Immature natural killer cell (primary cell): Measurements from ENCODE around the gene PCDHB9. TPM values are rescaled to one million over a fixed set of nuclear protein-coding genes. Genes with fewer than 3 reads are reported as not detected.
A peak's percentile ranks its signal among the peaks of the same experiment; 100 is the strongest.
"Not testable (repeated sequence)": the region's sequence is repeated elsewhere in the genome, so short reads cannot be mapped to it uniquely, and the experiment has no call there.

Experiments
- DNase-seq, 3 donors: peaks; one replicate each; pipeline ENCODE4 v3.0.0; 2022; ENCODE audit warnings: mixed read lengths in 1 of 3
- H3K27ac Mint-ChIP-seq, 6 donors: one replicate each; pipeline ENCODE4 v1.8.0; 2020; ENCODE audit warnings: mixed read lengths in 6 of 6, mild to moderate bottlenecking in 5 of 6, inconsistent platforms in 4 of 6, moderate library complexity in 3 of 6
- H3K27me3 Mint-ChIP-seq, 3 donors: one replicate each; pipeline ENCODE4 v1.8.0; 2020 to 2021; ENCODE audit warnings: low read depth in 3 of 3, mild to moderate bottlenecking in 3 of 3, mixed read lengths in 3 of 3, moderate library complexity in 3 of 3, inconsistent platforms in 1 of 3
- H3K36me3 Mint-ChIP-seq, 3 donors: one replicate each; pipeline ENCODE4 v1.8.0; 2020; ENCODE audit warnings: mixed read lengths in 3 of 3, inconsistent platforms in 2 of 3, mild to moderate bottlenecking in 2 of 3
- H3K4me1 Mint-ChIP-seq, 2 donors: one replicate each; pipeline ENCODE4 v1.8.0; 2020; ENCODE audit warnings: inconsistent platforms in 2 of 2, mild to moderate bottlenecking in 2 of 2, mixed read lengths in 2 of 2, moderate library complexity in 1 of 2
- H3K4me3 Mint-ChIP-seq, 5 donors: one replicate each; pipeline ENCODE4 v1.8.0; 2020; ENCODE audit warnings: mild to moderate bottlenecking in 5 of 5, mixed read lengths in 5 of 5, inconsistent platforms in 3 of 5, moderate library complexity in 3 of 5
- H3K9me3 Mint-ChIP-seq, 6 donors: one replicate each; pipeline ENCODE4 v1.8.0; 2020; ENCODE audit warnings: mild to moderate bottlenecking in 6 of 6, mixed read lengths in 6 of 6, inconsistent platforms in 4 of 6, moderate library complexity in 3 of 6
- polyA plus RNA-seq, 3 donors: library from polyadenylated mRNA; unstranded; fragments of 300-500 nt; fragmentation: Illumina TruSeq; gene quantifications; one replicate each; pipeline ENCODE4 v1.2.3, GENCODE V29; 2021

PCDHB9 gene
- polyA plus RNA-seq, 3 donors from 2014 or later = not detected

DNA sequence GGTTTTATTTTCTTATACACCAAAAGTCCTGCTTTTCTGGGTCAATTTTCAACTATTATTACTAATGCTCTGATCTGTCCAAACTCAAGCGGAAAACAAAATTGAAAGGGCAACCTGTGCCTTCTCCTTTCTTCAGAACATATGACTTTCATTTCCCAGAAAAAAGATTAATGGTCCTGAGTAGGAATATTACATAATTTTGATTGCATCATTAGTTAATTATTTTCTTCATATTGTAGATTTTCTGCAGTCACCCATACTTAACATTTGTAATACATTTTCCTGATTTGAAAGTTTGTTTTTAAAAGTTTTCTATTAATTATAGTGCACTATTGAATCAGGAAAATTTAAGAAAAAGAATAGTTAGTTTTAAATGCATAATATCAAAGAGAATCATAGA, 11.0 kb upstream of the PCDHB9 start:
- H3K27me3 Mint-ChIP-seq = peaks cover 5 to 13% (median 7%) of the 10 kb centered on the region in 3 donors
- no peaks in the 10 kb centered on the region for H3K4me1 Mint-ChIP-seq
- H3K36me3 Mint-ChIP-seq = peaks cover 0 to 5% (median 0%) of the 10 kb centered on the region in 3 donors
- no peak overlapping the region for H3K27ac Mint-ChIP-seq
- no peak overlapping the region for H3K4me3 Mint-ChIP-seq
- DNase-seq = no peak
- H3K9me3 Mint-ChIP-seq = peaks cover 5 to 13% (median 10%) of the 10 kb centered on the region in 6 donors

DNA sequence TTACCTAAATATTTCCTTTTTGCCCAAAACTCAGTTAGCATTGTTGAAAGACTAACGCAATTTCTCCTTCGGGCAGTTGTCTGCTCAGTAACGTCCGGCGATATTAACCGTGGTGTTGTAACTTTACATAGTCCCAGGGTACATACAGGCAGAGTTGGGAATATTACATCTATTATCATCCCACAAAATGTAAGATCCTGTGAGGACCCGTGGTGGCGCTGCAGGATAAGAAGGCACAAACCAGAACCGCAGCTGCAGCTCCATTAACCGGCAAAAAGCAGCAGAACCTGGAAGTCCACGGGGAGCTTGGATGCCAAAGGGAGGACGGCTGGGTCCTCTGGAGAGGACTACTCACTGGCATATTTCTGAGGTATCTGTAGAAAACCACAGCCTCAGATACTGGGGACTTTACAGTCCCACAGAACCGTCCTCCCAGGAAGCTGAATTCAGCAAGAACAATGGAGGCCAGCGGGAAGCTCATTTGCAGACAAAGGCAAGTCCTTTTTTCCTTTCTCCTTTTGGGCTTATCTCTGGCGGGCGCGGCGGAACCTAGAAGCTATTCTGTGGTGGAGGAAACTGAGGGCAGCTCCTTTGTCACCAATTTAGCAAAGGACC, 9.3 kb upstream of the PCDHB9 start, which contains the start of gene PCDHB8:
PCDHB8 (plus strand) TSS at position 214 of the 615 bp plus-strand sequence; CDS start at position 459, 245 bp downstream.
- H3K4me1 Mint-ChIP-seq, H3K4me3 Mint-ChIP-seq, H3K27ac Mint-ChIP-seq, H3K36me3 Mint-ChIP-seq, DNase-seq: not testable (repeated sequence)
- peaks cover 6 to 18% (median 10%) of the 10 kb centered on the region in 3 donors for H3K27me3 Mint-ChIP-seq
- peaks cover 5 to 16% (median 12%) of the 10 kb centered on the region in 6 donors for H3K9me3 Mint-ChIP-seq

DNA sequence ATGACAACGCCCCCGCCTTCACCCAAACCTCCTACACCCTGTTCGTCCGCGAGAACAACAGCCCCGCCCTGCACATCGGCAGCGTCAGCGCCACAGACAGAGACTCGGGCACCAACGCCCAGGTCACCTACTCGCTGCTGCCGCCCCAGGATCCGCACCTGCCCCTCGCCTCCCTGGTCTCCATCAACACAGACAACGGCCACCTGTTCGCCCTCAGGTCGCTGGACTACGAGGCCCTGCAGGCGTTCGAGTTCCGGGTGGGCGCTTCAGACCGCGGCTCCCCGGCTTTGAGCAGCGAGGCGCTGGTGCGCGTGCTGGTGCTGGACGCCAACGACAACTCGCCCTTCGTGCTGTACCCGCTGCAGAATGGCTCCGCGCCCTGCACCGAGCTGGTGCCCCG, 7.6 kb upstream of the PCDHB9 start:
- Mint-ChIP-seq H3K9me3 (peaks cover 3 to 20% (median 16%) of the 10 kb centered on the region in 6 donors), H3K27me3 (peaks cover 2 to 20% (median 10%) of the 10 kb centered on the region in 3 donors)
- not testable (repeated sequence) for H3K36me3 Mint-ChIP-seq, H3K4me3 Mint-ChIP-seq, H3K4me1 Mint-ChIP-seq, DNase-seq, H3K27ac Mint-ChIP-seq

DNA sequence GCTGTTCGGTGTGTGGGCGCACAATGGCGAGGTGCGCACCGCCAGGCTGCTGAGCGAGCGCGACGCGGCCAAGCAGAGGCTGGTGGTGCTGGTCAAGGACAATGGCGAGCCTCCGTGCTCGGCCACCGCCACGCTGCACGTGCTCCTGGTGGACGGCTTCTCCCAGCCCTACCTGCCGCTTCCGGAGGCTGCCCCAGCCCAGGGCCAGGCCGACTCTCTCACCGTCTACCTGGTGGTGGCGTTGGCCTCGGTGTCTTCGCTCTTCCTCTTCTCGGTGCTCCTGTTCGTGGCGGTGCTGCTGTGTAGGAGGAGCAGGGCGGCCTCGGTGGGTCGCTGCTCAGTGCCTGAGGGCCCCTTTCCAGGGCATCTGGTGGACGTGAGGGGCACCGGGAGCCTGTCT, 7.1 kb upstream of the PCDHB9 start:
- not testable (repeated sequence) for DNase-seq, H3K4me1 Mint-ChIP-seq, H3K4me3 Mint-ChIP-seq, H3K27ac Mint-ChIP-seq, H3K36me3 Mint-ChIP-seq
- H3K9me3 Mint-ChIP-seq = peaks cover 4 to 23% (median 20%) of the 10 kb centered on the region in 6 donors
- peaks cover 2 to 21% (median 10%) of the 10 kb centered on the region in 3 donors for H3K27me3 Mint-ChIP-seq

DNA sequence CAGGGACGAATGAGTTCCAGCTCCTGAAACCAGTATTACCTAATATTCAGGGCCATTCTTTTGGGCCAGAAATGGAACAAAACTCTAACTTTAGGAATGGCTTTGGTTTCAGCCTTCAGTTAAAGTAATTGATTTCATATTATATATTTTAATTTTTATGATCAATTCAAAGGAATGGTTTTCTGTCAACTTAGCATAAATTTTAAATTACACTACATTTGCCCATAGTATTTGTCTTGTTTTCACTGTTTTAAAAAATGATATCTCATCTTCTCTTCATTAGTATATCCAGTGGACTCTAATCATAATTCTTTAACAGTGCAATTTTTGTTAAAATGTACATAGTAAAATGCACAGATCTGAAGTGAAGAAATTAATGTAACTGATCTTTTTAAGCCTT, 6.6 kb upstream of the PCDHB9 start:
- DNase-seq = no peak
- Mint-ChIP-seq H3K36me3 (peaks cover 0 to 13% (median 4%) of the 10 kb centered on the region in 3 donors), H3K9me3 (peaks cover 7 to 26% (median 19%) of the 10 kb centered on the region in 6 donors), H3K27ac (no peak overlapping the region), H3K27me3 (peaks cover 2 to 21% (median 6%) of the 10 kb centered on the region in 3 donors), H3K4me3 (no peak overlapping the region), H3K4me1 (no peaks in the 10 kb centered on the region)

DNA sequence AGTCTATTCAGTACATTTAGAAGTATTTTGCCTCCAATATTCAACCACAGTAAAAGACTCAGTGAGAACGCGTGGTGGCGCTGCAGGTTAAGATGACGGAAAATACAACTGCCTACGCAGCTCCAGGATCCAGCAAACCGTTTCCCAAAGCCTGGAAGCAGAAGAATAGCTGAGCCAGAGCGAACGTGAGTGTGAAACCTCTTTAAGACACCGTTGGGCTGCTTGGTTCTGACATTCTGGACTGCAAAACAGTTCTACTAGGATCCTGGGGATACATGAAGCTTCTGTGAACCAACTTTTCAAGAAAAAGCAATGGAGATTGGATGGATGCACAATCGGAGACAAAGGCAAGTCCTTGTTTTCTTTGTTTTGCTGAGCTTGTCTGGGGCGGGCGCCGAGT, 4.7 kb upstream of the PCDHB9 start, which contains the start of gene PCDHB16:
PCDHB16 (plus strand) TSS at position 140 of the 400 bp plus-strand sequence; CDS start at position 313, 173 bp downstream.
- H3K4me1 Mint-ChIP-seq = peaks cover 3 to 6% of the 10 kb centered on the region in 2 donors
- no peak within 1 kb of the TSS for H3K27ac Mint-ChIP-seq
- H3K9me3 Mint-ChIP-seq = peaks cover 12 to 33% (median 23%) of the 10 kb centered on the region in 6 donors
- no peak for DNase-seq
- no peak within 1 kb of the TSS for H3K4me3 Mint-ChIP-seq
- peaks cover 4 to 21% (median 8%) of the 10 kb centered on the region in 3 donors for H3K27me3 Mint-ChIP-seq
- H3K36me3 Mint-ChIP-seq = peaks cover 4 to 13% (median 4%) of the 10 kb centered on the region in 3 donors

DNA sequence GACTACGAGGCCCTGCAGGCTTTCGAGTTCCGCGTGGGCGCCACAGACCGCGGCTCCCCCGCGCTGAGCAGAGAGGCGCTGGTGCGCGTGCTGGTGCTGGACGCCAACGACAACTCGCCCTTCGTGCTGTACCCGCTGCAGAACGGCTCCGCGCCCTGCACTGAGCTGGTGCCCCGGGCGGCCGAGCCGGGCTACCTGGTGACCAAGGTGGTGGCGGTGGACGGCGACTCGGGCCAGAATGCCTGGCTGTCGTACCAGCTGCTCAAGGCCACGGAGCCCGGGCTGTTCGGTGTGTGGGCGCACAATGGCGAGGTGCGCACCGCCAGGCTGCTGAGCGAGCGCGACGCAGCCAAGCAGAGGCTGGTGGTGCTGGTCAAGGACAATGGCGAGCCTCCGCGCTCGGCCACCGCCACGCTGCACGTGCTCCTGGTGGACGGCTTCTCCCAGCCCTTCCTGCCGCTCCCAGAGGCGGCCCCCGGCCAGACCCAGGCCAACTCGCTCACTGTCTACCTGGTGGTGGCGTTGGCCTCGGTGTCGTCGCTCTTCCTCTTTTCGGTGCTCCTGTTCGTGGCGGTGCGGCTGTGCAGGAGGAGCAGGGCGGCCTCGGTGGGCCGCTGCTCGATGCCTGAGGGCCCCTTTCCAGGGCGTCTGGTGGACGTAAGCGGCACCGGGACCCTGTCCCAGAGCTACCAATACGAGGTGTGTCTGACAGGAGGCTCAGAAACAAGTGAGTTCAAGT, 2.7 kb upstream of the PCDHB9 start:
- not testable (repeated sequence) for H3K4me1 Mint-ChIP-seq, H3K27ac Mint-ChIP-seq, DNase-seq, H3K4me3 Mint-ChIP-seq
- Mint-ChIP-seq H3K9me3 (peaks cover 17 to 46% (median 27%) of the 10 kb centered on the region in 6 donors), H3K36me3 (peaks cover 4 to 13% (median 4%) of the 10 kb centered on the region in 3 donors), H3K27me3 (peaks cover 5 to 28% (median 12%) of the 10 kb centered on the region in 3 donors)

DNA sequence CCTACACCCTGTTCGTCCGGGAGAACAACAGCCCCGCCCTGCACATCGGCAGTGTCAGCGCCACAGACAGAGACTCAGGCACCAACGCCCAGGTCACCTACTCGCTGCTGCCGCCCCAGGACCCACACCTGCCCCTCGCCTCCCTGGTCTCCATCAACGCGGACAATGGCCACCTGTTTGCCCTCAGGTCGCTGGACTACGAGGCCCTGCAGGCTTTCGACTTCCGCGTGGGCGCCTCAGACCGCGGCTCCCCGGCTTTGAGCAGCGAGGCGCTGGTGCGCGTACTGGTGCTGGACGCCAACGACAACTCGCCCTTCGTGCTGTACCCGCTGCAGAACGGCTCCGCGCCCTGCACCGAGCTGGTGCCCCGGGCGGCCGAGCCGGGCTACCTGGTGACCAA, 1.7 kb downstream of the PCDHB9 start:
- Mint-ChIP-seq H3K27me3 (peaks cover 6 to 33% (median 18%) of the 10 kb centered on the region in 3 donors), H3K4me3 (peak overlapping the region in 1 of 5 donors; percentile 2), H3K9me3 (peaks cover 11 to 66% (median 32%) of the 10 kb centered on the region in 6 donors), H3K36me3 (peaks cover 3 to 13% (median 4%) of the 10 kb centered on the region in 3 donors)
- H3K27ac Mint-ChIP-seq, DNase-seq, H3K4me1 Mint-ChIP-seq: not testable (repeated sequence)

DNA sequence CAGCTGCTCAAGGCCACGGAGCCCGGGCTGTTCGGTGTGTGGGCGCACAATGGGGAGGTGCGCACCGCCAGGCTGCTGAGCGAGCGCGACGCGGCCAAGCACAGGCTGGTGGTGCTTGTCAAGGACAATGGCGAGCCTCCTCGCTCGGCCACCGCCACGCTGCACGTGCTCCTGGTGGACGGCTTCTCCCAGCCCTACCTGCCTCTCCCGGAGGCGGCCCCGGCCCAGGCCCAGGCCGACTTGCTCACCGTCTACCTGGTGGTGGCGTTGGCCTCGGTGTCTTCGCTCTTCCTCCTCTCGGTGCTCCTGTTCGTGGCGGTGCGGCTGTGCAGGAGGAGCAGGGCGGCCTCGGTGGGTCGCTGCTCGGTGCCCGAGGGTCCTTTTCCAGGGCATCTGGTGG, 2.2 kb downstream of the PCDHB9 start:
- H3K4me3 Mint-ChIP-seq, DNase-seq, H3K27ac Mint-ChIP-seq, H3K4me1 Mint-ChIP-seq: not testable (repeated sequence)
- H3K36me3 Mint-ChIP-seq = peaks cover 3 to 13% (median 4%) of the 10 kb centered on the region in 3 donors
- peaks cover 10 to 65% (median 32%) of the 10 kb centered on the region in 6 donors for H3K9me3 Mint-ChIP-seq
- peaks cover 6 to 33% (median 18%) of the 10 kb centered on the region in 3 donors for H3K27me3 Mint-ChIP-seq

DNA sequence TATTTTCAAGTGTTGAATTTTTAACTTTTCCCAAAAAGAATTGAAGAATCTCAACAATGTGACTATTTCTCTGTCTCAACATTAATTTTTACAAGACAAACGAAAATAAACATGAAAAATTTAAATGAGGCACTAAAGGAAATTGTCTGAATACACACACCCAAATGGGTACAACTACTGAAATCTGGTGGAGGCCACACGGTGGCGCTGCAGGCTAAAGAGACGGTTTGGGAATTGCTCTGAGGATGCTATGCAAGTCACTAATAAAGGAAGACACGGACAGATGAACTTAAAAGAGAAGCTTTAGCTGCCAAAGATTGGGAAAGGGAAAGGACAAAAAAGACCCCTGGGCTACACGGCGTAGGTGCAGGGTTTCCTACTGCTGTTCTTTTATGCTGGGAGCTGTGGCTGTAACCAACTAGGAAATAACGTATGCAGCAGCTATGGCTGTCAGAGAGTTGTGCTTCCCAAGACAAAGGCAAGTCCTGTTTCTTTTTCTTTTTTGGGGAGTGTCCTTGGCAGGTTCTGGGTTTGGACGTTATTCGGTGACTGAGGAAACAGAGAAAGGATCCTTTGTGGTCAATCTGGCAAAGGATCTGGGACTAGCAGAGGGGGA, 5.3 kb downstream of the PCDHB9 start, which contains the start of gene PCDHB10:
PCDHB10 (plus strand) TSS at position 244 of the 616 bp plus-strand sequence; CDS start at position 444, 200 bp downstream.
- Mint-ChIP-seq H3K4me3 (peak within 1 kb of the TSS in 1 of 5 donors; percentile 33), H3K9me3 (peaks cover 6 to 71% (median 37%) of the 10 kb centered on the region in 6 donors), H3K36me3 (peaks cover 0 to 10% (median 3%) of the 10 kb centered on the region in 3 donors), H3K27me3 (peaks cover 4 to 31% (median 16%) of the 10 kb centered on the region in 3 donors), H3K27ac (no peak within 1 kb of the TSS), H3K4me1 (peaks cover under 1 to 3% of the 10 kb centered on the region in 2 donors)
- DNase-seq = peak in 1 of 3 donors; percentile 3

DNA sequence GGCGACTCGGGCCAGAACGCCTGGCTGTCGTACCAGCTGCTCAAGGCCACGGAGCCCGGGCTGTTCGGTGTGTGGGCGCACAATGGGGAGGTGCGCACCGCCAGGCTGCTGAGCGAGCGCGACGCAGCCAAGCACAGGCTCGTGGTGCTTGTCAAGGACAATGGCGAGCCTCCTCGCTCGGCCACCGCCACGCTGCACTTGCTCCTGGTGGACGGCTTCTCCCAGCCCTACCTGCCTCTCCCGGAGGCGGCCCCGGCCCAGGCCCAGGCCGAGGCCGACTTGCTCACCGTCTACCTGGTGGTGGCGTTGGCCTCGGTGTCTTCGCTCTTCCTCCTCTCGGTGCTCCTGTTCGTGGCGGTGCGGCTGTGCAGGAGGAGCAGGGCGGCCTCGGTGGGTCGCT, 7.4 kb downstream of the PCDHB9 start:
- H3K27ac Mint-ChIP-seq, H3K36me3 Mint-ChIP-seq, DNase-seq, H3K4me3 Mint-ChIP-seq, H3K4me1 Mint-ChIP-seq: not testable (repeated sequence)
- Mint-ChIP-seq H3K27me3 (peaks cover 4 to 25% (median 12%) of the 10 kb centered on the region in 3 donors), H3K9me3 (peaks cover 13 to 75% (median 38%) of the 10 kb centered on the region in 6 donors)

DNA sequence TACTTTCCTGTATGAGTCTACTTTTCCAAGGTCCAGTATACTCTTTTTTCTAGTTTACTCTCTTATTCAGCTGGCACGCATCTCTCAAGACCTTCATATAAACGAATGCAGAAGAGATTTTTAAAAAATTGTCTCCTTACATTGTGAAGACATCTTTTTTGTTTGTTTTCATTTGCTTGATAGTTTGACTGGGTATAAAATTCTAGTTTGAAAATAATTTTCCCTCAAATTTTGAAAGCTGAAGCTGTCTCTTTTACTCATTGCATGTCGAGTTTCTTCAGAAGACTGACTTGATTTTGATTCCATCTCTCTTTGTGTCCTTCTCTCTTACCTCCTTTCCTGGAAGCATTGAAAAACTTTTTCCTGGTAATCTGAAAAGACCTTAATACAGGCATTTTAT, 9.4 kb downstream of the PCDHB9 start:
- Mint-ChIP-seq H3K27me3 (peaks cover 4 to 21% (median 8%) of the 10 kb centered on the region in 3 donors), H3K4me3 (no peak overlapping the region), H3K36me3 (peaks cover 0 to 14% (median 9%) of the 10 kb centered on the region in 3 donors), H3K27ac (no peak overlapping the region), H3K4me1 (peaks cover 0 to 1% of the 10 kb centered on the region in 2 donors), H3K9me3 (peaks cover 22 to 76% (median 41%) of the 10 kb centered on the region in 6 donors)
- DNase-seq = no peak
